ENCODE measurements around the gene MMEL1. TPM values are rescaled to one million over a fixed set of nuclear protein-coding genes. Genes with fewer than 3 reads are reported as not detected.

MMEL1 gene
- total and polyA plus RNA-seq, 2 of the 13 experiments (the other 11 are each of a cell fraction or from before 2014, with no cell fraction given): 0.48 TPM; not detected in 1

- TF ChIP-seq TFDP1 (CRISPR knock-in tag; IDR thresholded peaks at IDR 0.05; ENCODE audit: borderline replicate concordance): no peak
- TF ChIP-seq ZBTB3 (CRISPR knock-in tag; IDR thresholded peaks at IDR 0.05; ENCODE audit: borderline replicate concordance, low read depth): no peak
- TF ChIP-seq ZBTB7A (CRISPR knock-in tag; IDR thresholded peaks at IDR 0.05): no peak
- TF ChIP-seq ZBTB49 (CRISPR knock-in tag; IDR thresholded peaks at IDR 0.05; ENCODE audit: borderline replicate concordance): no peak
- no peak for TF ChIP-seq AGO2 (optimal IDR thresholded peaks at IDR 0.05; ENCODE audit: low read depth, low read length)
- TF ChIP-seq MZF1 (CRISPR knock-in tag; IDR thresholded peaks at IDR 0.05; ENCODE audit: borderline replicate concordance): no peak
- no peak for TF ChIP-seq ATF2 (CRISPR knock-in tag; IDR thresholded peaks at IDR 0.05)
- no peak for TF ChIP-seq FOXC1 (CRISPR knock-in tag; IDR thresholded peaks at IDR 0.05; ENCODE audit: borderline replicate concordance)
Observed at GRCh38 chr1:2603521-2604155, 29.2 kb downstream of the MMEL1 start (continued).

Measured in HepG2 (cell line).